ENCODE results near the gene TOR1AIP2. TPM values are rescaled to one million over a fixed set of nuclear protein-coding genes. Genes with fewer than 3 reads are reported as not detected.

The TOR1AIP2 gene
- 90.8 and 92.3 TPM in 2 replicates for total RNA-seq

GRCh38 chr1:179877586-179878265 is at the start of gene TOR1AIP2:
TOR1AIP2 (minus strand) TSS chr1:179877803; CDS start chr1:179852665, 25,138 bp downstream.
- H4K20me1 ChIP-seq (ENCODE audit: insufficient read depth, low read length), result peaks cover 37% of the 10 kb centered on the region
- H3K36me3 ChIP-seq (ENCODE audit: insufficient read depth, low read length), result peaks cover 21% of the 10 kb centered on the region
- no peaks in the 10 kb centered on the region for H3K9me3 ChIP-seq (ENCODE audit: low read depth, low read length)
- H3K4me1 ChIP-seq (ENCODE audit: insufficient read depth, low read length), result peaks cover 19% of the 10 kb centered on the region
- H3K27me3 ChIP-seq (ENCODE audit: insufficient read depth, low read length), result no peaks in the 10 kb centered on the region
- peak within 1 kb of the TSS; percentile 84 for H3K4me3 ChIP-seq (ENCODE audit: insufficient read depth, low read length)
- TF ChIP-seq CTCF (IDR thresholded peaks at IDR 0.05; ENCODE audit: extremely low read depth, low read depth, low read length), result no peak
- peak; percentile 93 for DNase-seq (ENCODE audit: insufficient read length, low spot score, missing footprints)
- peaks cover 53% of the 10 kb centered on the region for H3K79me2 ChIP-seq (ENCODE audit: insufficient read depth, low read length)
- peak within 1 kb of the TSS; percentile 91 for H3K4me2 ChIP-seq (ENCODE audit: insufficient read depth, low read length)
- peak within 1 kb of the TSS; percentile 73 for H3K27ac ChIP-seq (ENCODE audit: low read depth, low read length)
- peak within 1 kb of the TSS; percentile 96 for H2AFZ ChIP-seq (ENCODE audit: low read length)

DNA sequence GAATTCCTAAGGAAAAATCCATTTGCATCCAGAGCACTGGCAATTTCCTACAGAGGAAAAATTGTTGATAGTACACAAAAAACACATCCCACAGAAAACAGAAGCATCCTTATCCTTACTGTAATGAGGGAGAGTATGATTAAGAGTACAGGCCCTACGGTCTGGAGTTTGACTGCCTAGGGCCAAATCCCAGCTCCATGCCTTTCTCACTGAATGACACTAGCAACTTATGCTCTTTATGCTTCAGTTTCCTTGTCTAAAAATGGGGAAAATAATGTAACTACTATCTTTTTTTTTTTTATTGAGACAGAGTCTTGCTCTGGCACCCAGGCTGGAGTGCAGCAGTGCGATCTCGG is 49.2 kb upstream of the TOR1AIP2 start:
- Histone ChIP-seq H3K9me3 (ENCODE audit: low read depth, low read length) (no peaks in the 10 kb centered on the region), H3K4me2 (ENCODE audit: insufficient read depth, low read length) (peak overlapping the region; percentile 56), H2AFZ (ENCODE audit: low read length) (no peak overlapping the region), H3K79me2 (ENCODE audit: insufficient read depth, low read length) (no peaks in the 10 kb centered on the region), H3K27ac (ENCODE audit: low read depth, low read length) (peak overlapping the region; percentile 64), H3K27me3 (ENCODE audit: insufficient read depth, low read length) (no peaks in the 10 kb centered on the region), H3K4me3 (ENCODE audit: insufficient read depth, low read length) (no peak overlapping the region), H4K20me1 (ENCODE audit: insufficient read depth, low read length) (no peaks in the 10 kb centered on the region), H3K36me3 (ENCODE audit: insufficient read depth, low read length) (no peaks in the 10 kb centered on the region), H3K4me1 (ENCODE audit: insufficient read depth, low read length) (peaks cover 37% of the 10 kb centered on the region)
- TF ChIP-seq CTCF (IDR thresholded peaks at IDR 0.05; ENCODE audit: extremely low read depth, low read depth, low read length), result no peak
- peak; percentile 48 for DNase-seq (ENCODE audit: insufficient read length, low spot score, missing footprints)

- DNase-seq (ENCODE audit: insufficient read length, low spot score, missing footprints), result peak; percentile 81
- Histone ChIP-seq H4K20me1 (ENCODE audit: insufficient read depth, low read length) (no peaks in the 10 kb centered on the region), H2AFZ (ENCODE audit: low read length) (no peak overlapping the region), H3K4me1 (ENCODE audit: insufficient read depth, low read length) (peaks cover 34% of the 10 kb centered on the region), H3K27ac (ENCODE audit: low read depth, low read length) (peak overlapping the region; percentile 64), H3K36me3 (ENCODE audit: insufficient read depth, low read length) (no peaks in the 10 kb centered on the region), H3K9me3 (ENCODE audit: low read depth, low read length) (no peaks in the 10 kb centered on the region), H3K27me3 (ENCODE audit: insufficient read depth, low read length) (no peaks in the 10 kb centered on the region), H3K4me2 (ENCODE audit: insufficient read depth, low read length) (peak overlapping the region; percentile 56), H3K79me2 (ENCODE audit: insufficient read depth, low read length) (no peaks in the 10 kb centered on the region), H3K4me3 (ENCODE audit: insufficient read depth, low read length) (no peak overlapping the region)
- no peak for TF ChIP-seq CTCF (IDR thresholded peaks at IDR 0.05; ENCODE audit: extremely low read depth, low read depth, low read length)
Measured at GRCh38 chr1:179925922-179926849, 48.6 kb upstream of the TOR1AIP2 start.

DNA sequence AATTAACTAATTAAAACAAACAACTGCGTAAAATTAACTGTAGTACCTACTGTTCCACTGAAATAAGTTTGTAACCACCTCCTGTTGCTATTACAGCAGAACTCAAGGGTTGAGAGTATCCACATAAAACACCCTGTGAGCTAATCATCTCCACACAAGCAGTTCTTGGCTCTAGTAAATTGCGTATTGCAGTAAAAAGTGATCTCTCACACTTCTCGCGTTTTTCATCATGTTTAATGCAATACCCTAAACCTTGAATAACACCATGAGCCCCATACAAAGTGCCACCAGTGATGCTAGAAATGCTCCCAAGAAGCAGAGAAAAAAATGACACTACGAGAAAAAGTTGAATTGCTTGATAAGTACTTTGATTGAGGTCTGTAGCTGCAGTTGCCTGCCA is 47.7 kb upstream of the TOR1AIP2 start:
- no peaks in the 10 kb centered on the region for H3K36me3 ChIP-seq (ENCODE audit: insufficient read depth, low read length)
- H3K9me3 ChIP-seq (ENCODE audit: low read depth, low read length), result no peaks in the 10 kb centered on the region
- no peak overlapping the region for H3K27ac ChIP-seq (ENCODE audit: low read depth, low read length)
- H3K4me3 ChIP-seq (ENCODE audit: insufficient read depth, low read length), result no peak overlapping the region
- no peak overlapping the region for H3K4me2 ChIP-seq (ENCODE audit: insufficient read depth, low read length)
- H2AFZ ChIP-seq (ENCODE audit: low read length), result no peak overlapping the region
- TF ChIP-seq CTCF (IDR thresholded peaks at IDR 0.05; ENCODE audit: extremely low read depth, low read depth, low read length), result no peak
- peaks cover 32% of the 10 kb centered on the region for H3K4me1 ChIP-seq (ENCODE audit: insufficient read depth, low read length)
- DNase-seq (ENCODE audit: insufficient read length, low spot score, missing footprints), result no peak
- H3K27me3 ChIP-seq (ENCODE audit: insufficient read depth, low read length), result no peaks in the 10 kb centered on the region
- no peaks in the 10 kb centered on the region for H4K20me1 ChIP-seq (ENCODE audit: insufficient read depth, low read length)
- H3K79me2 ChIP-seq (ENCODE audit: insufficient read depth, low read length), result no peaks in the 10 kb centered on the region

Measured in osteoblast (primary cell).